Muscle of leg (tissue), 11 donors: ENCODE results near the gene FBXW5. TPM values are rescaled to one million over a fixed set of nuclear protein-coding genes. Genes with fewer than 3 reads are reported as not detected.

Experiments used
- DNase-seq: peaks from one replicate; pipeline ENCODE4 v3.0.0; 2013
- H3K27ac ChIP-seq: one replicate; pipeline ENCODE4 v1.5.1; 2013; ENCODE audit warnings: mild to moderate bottlenecking, low read length, control low read depth
- H3K27me3 ChIP-seq: one replicate; pipeline ENCODE4 v1.6.1; 2013; ENCODE audit warnings: low read length; ENCODE audit not compliant: control insufficient read depth, insufficient read depth
- H3K36me3 ChIP-seq: one replicate; pipeline ENCODE4 v1.6.1; 2013; ENCODE audit warnings: low read length; ENCODE audit not compliant: control insufficient read depth, insufficient read depth
- H3K4me1 ChIP-seq: one replicate; pipeline ENCODE4 v1.6.1; 2013; ENCODE audit warnings: low read length; ENCODE audit not compliant: control insufficient read depth, insufficient read depth
- H3K4me3 ChIP-seq: one replicate; pipeline ENCODE4 v1.5.1; 2013; ENCODE audit warnings: low read length, control low read depth
- H3K9me3 ChIP-seq: replicated peaks from 2 replicates; pipeline ENCODE4 v1.6.1; 2013; ENCODE audit warnings: low read depth, low read length; ENCODE audit not compliant: control insufficient read depth
- WGBS: methylation state at CpG from one replicate; pipeline ENCODE4 v1.1.5; 2013; ENCODE audit warnings: missing lambda C conversion rate; ENCODE audit not compliant: insufficient coverage; 5-methylcytosine and 5-hydroxymethylcytosine counted together
- polyA plus RNA-seq, 8 donors: library from polyadenylated mRNA; unstranded; fragments of 120-200 nt; gene quantifications; one replicate each; pipeline versions ENCODE4 v1.2.1 to v1.2.3, GENCODE V29; 2013; ENCODE audit warnings: inconsistent platforms in 1 of 8, low replicate concordance in 1 of 8; ENCODE audit not compliant: insufficient read length in 8 of 8, insufficient read depth in 1 of 8
- total RNA-seq: library from RNA; stranded (reverse); fragments of 120-200 nt; gene quantifications from one replicate; pipeline ENCODE4 v1.2.4, GENCODE V29; 2013

FBXW5 gene
- total and polyA plus RNA-seq, 9 donors = 39.9 to 54.8 (median 45.3) TPM

DNA sequence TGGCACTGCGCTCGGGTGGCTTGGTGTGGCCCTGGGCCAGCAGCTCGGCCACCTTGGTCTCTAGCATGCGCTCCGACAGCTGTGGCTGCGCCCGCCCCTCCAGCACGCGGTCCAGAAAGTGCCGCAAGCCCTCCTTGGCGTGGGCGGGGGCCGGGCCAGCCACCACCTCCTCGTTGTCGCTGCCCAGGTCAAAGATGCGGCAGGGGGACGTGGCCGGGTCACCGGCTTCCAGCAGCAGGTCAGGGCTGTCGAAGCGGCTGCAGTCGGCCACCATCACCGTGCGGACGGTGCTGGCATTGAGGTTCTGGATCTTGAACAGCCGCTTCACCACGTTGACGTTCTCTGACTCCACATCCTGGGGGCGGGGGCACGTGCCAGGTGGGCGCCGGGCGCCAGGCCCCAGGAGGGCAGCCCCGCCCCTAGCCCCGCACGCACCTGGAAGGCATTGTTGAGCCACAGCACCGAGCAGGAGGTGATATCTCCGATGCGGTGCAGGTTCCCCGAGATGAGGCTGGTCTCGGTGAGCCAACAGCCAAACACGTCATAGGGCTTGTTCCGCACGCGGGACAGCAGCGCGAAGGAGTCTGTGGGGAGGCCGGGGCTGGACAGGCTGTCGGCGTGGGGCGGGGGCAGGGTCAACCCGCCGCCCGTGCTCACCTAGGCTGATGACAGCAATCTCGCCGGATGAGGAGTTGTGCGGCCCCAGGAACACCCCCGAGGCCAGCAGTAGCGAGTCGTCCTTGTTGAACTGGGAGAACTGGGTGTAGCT is 2.2 kb downstream of the FBXW5 start:
- Histone ChIP-seq H3K27ac (no peak overlapping the region), H3K4me1 (peaks cover 36% of the 10 kb centered on the region), H3K9me3 (no peaks in the 10 kb centered on the region), H3K36me3 (peaks cover 45% of the 10 kb centered on the region), H3K27me3 (no peaks in the 10 kb centered on the region), H3K4me3 (no peak overlapping the region)
- WGBS = 89% methylated on average over 60 of the region's 60 CpGs
- DNase-seq = no peak

DNA sequence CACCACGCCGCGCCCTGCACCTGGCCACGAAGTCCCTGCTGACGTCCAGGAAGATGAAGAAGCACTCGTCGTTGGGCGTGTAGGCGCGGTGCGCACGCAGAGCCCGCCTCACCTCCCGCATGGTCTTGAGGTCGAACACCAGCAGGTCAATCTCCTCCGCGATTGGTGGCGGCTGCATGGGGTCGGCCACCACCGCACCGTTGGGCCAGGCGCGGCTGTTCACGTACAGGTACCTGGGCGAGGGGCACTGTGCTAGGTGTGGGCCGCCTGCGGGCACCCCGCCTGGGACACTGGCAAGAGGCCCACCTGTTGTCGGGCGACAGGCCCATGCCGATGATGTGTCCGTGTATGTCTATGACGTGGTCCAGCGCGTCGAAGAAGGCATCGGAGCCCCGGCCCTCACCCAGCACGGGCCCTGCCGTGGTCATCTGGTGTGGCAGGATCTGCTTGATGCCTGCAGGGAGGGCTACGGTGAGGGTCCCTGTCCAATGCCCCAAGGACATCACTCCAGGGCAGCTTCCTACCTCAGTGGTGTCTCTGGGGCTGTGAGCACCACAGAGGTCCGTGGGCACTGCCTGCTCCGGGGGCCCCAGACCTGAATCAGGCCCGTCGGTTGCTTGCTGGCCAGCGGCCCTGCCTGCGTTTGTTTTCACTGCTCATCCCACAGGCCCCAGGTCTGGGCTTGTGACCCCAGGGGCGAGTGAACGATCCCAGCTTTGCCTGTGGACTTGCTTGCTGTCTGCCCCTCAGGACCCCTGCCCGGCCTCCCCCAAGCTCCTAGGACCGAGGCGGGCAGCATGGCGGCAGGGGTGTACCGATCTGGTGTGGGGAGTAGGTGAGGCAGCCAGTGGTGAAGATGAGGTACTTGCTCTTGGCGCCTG is 3.1 kb downstream of the FBXW5 start:
- WGBS = 93% methylated on average over 53 of the region's 55 CpGs
- H3K4me3 ChIP-seq = no peak overlapping the region
- peaks cover 28% of the 10 kb centered on the region for H3K4me1 ChIP-seq

DNA sequence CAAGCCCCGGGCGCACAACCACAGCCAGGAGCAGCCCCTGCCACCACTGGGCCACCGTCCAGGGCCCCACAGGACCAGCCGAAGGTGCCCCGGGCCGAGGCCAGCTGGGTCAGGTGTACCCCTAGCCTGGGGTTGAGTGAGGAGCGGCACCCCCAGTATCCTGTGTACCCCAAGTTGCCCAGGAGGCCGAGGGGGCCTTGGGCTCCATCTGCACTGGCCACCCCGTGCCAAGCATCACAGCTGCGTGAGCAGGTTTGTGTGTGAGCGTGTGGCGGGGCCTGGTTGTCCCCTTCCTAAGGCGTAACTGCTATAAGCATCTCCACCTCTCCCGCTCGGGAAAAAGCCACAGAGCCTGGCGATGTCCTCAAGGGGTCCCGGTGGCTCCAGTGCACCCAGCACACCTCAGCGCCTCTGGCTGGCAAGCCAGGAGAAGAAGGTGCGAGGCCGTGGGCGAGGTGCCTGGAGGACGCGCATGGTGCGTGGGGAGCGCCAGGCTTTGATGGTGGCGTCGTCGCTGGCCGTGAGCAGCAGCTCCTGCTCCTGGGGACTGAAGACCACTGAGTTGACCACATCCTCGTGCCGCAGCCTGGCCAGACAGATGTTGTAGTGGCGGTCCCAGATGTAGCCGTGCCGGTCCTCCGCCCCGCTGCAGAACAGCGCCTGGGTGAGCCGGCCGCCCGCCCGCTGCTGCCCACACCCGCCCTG is 3.9 kb downstream of the FBXW5 start:
- H3K36me3 ChIP-seq = peaks cover 47% of the 10 kb centered on the region
- peaks cover 20% of the 10 kb centered on the region for H3K4me1 ChIP-seq
- 92% methylated on average over 41 of the region's 42 CpGs for WGBS
- H3K27me3 ChIP-seq = no peaks in the 10 kb centered on the region
- no peak overlapping the region for H3K27ac ChIP-seq
- no peak for DNase-seq
- no peaks in the 10 kb centered on the region for H3K9me3 ChIP-seq
- no peak overlapping the region for H3K4me3 ChIP-seq

More for the DNA sequence above, 3.1 kb downstream of the FBXW5 start:
- H3K36me3 ChIP-seq = peaks cover 47% of the 10 kb centered on the region
- H3K27ac ChIP-seq = no peak overlapping the region
- H3K27me3 ChIP-seq = no peaks in the 10 kb centered on the region
- no peak for DNase-seq
- no peaks in the 10 kb centered on the region for H3K9me3 ChIP-seq

- no peaks in the 10 kb centered on the region for H3K27me3 ChIP-seq
- H3K4me1 ChIP-seq = peaks cover 16% of the 10 kb centered on the region
- peak; percentile 33 for DNase-seq
- H3K36me3 ChIP-seq = peaks cover 47% of the 10 kb centered on the region
- H3K9me3 ChIP-seq = no peaks in the 10 kb centered on the region
- WGBS = 76% methylated on average over 16 of the region's 16 CpGs
- no peak overlapping the region for H3K27ac ChIP-seq
- H3K4me3 ChIP-seq = no peak overlapping the region
Measured at GRCh38 chr9:136939996-136940525, 4.5 kb downstream of the FBXW5 start.

GRCh38 chr9:136939431-136939995 is 5.0 kb downstream of the FBXW5 start:
- no peaks in the 10 kb centered on the region for H3K27me3 ChIP-seq
- H3K4me1 ChIP-seq = peaks cover 13% of the 10 kb centered on the region
- no peaks in the 10 kb centered on the region for H3K9me3 ChIP-seq
- H3K36me3 ChIP-seq = peaks cover 47% of the 10 kb centered on the region
- 85% methylated on average over 28 of the region's 28 CpGs for WGBS
- no peak overlapping the region for H3K4me3 ChIP-seq
- DNase-seq = no peak
- no peak overlapping the region for H3K27ac ChIP-seq

DNA sequence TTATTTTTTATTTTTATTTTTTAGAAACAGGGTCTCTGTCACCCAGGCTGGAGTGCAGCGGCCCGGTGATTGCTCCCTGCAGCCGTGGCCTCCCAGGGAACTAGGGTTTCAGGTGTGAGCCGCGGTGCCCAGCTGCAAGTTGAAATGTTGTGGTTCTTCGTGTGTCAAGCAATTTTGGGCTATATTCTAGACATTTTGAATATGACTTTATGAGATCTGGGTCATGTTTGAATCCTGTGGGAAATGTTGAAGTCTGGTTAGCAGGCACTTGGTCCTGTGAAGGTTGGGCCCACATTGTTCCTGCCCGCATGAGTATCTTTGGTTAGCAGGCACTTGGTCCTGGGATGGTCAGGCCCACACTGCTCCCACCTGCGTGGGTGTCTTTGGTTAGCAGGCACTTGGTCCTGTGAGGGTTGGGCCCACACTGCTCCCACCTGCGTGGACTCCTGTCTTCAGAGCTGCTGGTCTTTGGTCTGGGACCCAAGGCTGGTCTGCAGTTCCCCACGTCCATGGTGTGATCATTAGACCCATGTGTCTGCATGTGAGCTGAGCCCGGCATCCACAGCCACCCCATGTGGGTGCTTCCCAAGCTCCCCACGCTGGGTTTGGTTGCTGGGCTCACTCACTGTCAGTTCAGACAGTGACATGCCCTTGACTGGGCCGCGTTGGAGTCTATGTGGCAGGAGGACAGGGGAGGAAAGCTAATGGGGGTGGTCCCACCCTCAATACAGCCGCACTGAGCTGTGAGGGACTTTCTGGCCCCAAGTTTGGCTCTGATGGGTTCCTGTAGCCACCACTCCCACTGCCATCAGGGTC is 7.1 kb downstream of the FBXW5 start:
- no peak overlapping the region for H3K27ac ChIP-seq
- peaks cover 40% of the 10 kb centered on the region for H3K36me3 ChIP-seq
- WGBS = 85% methylated on average over 11 of the region's 15 CpGs
- H3K27me3 ChIP-seq = no peaks in the 10 kb centered on the region
- H3K9me3 ChIP-seq = no peaks in the 10 kb centered on the region
- no peak overlapping the region for H3K4me3 ChIP-seq
- no peaks in the 10 kb centered on the region for H3K4me1 ChIP-seq
- no peak for DNase-seq

DNA sequence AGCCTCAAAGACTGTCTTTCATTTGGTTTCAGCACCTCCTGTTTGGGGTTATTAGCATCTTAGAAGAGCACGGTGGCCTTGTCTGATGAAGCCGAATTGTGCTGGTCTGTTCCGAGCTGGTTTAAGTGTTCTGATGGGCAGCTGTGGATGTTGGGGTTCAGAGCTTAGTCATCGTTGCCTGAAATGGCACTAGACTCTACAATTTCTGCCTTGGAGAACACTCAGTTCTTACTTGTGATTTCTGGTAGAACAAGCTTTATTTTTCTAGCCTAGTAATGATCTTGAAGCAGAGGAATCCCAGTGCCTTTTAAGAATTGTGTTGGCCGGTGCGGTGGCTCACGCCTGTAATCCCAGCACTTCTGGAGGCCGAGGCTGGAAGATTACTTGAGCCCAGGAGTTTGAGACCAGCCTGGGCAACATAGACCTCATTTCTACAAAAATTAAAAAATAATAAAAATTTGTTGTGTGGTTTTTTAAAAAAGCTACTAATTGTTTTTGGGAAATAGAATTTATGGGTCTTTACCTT is 7.8 kb downstream of the FBXW5 start:
- no peak overlapping the region for H3K4me3 ChIP-seq
- no peak for DNase-seq
- WGBS = 71% methylated on average over 4 of the region's 8 CpGs
- H3K27me3 ChIP-seq = no peaks in the 10 kb centered on the region
- H3K9me3 ChIP-seq = no peaks in the 10 kb centered on the region
- peaks cover 33% of the 10 kb centered on the region for H3K36me3 ChIP-seq
- no peaks in the 10 kb centered on the region for H3K4me1 ChIP-seq
- no peak overlapping the region for H3K27ac ChIP-seq

GRCh38 chr9:136935651-136936050 is 8.9 kb downstream of the FBXW5 start:
- no peak for DNase-seq
- Histone ChIP-seq H3K27me3 (no peaks in the 10 kb centered on the region), H3K9me3 (no peaks in the 10 kb centered on the region), H3K36me3 (peaks cover 23% of the 10 kb centered on the region), H3K27ac (no peak overlapping the region), H3K4me1 (no peaks in the 10 kb centered on the region), H3K4me3 (no peak overlapping the region)
- WGBS = no CpG with 5 or more reads among the region's 3 CpGs

- DNase-seq = no peak
- Histone ChIP-seq H3K4me3 (no peak overlapping the region), H3K4me1 (no peaks in the 10 kb centered on the region), H3K36me3 (peaks cover 10% of the 10 kb centered on the region), H3K27ac (no peak overlapping the region), H3K27me3 (no peaks in the 10 kb centered on the region), H3K9me3 (no peaks in the 10 kb centered on the region)
- 89% methylated on average over 2 of the region's 3 CpGs for WGBS
Measured at GRCh38 chr9:136934277-136934676, 10.3 kb downstream of the FBXW5 start.
